Osteocyte (in vitro differentiated cells): ENCODE results near the gene PCGF6. TPM values are rescaled to one million over a fixed set of nuclear protein-coding genes. Genes with fewer than 3 reads are reported as not detected.

Source experiments
- DNase-seq: peaks from one replicate; pipeline ENCODE4 v3.0.0; 2021; ENCODE audit warnings: mixed read lengths; ENCODE audit not compliant: unreplicated experiment; ENCODE audit errors: extremely low spot score
- H3K27ac Mint-ChIP-seq: one replicate; pipeline ENCODE4 v1.8.0; 2021; ENCODE audit warnings: mild to moderate bottlenecking, mixed read lengths; ENCODE audit not compliant: unreplicated experiment
- H3K27me3 Mint-ChIP-seq: one replicate; pipeline ENCODE4 v1.8.0; 2021; ENCODE audit warnings: mixed read lengths; ENCODE audit not compliant: unreplicated experiment
- H3K36me3 Mint-ChIP-seq: one replicate; pipeline ENCODE4 v1.8.0; 2021; ENCODE audit warnings: mixed read lengths; ENCODE audit not compliant: unreplicated experiment
- H3K4me1 Mint-ChIP-seq: one replicate; pipeline ENCODE4 v1.8.0; 2021; ENCODE audit warnings: mixed read lengths; ENCODE audit not compliant: unreplicated experiment
- H3K4me3 Mint-ChIP-seq: one replicate; pipeline ENCODE4 v1.8.0; 2021; ENCODE audit warnings: mild to moderate bottlenecking, moderate library complexity, mixed read lengths; ENCODE audit not compliant: unreplicated experiment
- H3K9me3 Mint-ChIP-seq: one replicate; pipeline ENCODE4 v1.8.0; 2021; ENCODE audit warnings: mixed read lengths; ENCODE audit not compliant: unreplicated experiment
- microRNA-seq: library from miRNA; unstranded; fragments of <30 nt; microRNA quantifications from one replicate; pipeline ENCODE4 v1.1.0, GENCODE V29; 2020; ENCODE audit not compliant: unreplicated experiment
- total RNA-seq: library from RNA; stranded (reverse); gene quantifications from 2 replicates; pipeline ENCODE4 v1.2.1, GENCODE V29; 2021
- TF ChIP-seq, protein P1 (sequence below): fragments of 200-600 bp; sonication (generic); IDR thresholded peaks from 2 replicates; pipeline ENCODE4 v1.5.0; 2021; ENCODE audit warnings: antibody characterized with exemption, mild to moderate bottlenecking, moderate library complexity

Gene PCGF6
- total RNA-seq, 1 donor from 2014 or later = 12.3 TPM

DNA sequence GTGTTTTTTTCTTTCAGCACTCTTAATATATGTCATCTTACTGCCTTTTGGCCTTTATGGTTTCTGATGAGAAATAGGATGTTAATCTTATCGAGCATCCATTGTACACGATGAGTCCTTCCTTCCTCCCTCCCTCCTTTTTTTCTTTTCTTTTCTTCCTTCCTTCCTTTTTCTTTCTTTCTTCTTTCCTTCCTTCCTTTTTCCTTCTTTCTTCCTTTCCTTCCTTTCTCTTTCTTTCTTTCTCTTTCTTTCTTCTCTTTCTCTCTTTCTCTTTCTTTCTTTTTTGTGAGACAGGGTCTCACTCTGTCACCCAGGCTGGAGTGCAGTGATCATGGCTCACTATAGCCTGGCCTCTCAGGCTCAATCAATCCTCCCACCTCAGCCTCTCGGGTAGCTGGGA is 96.8 kb downstream of the PCGF6 start:
- Mint-ChIP-seq H3K27me3 (no peaks in the 10 kb centered on the region), H3K4me3 (no peak overlapping the region), H3K36me3 (no peaks in the 10 kb centered on the region), H3K9me3 (peaks cover 5% of the 10 kb centered on the region), H3K27ac (no peak overlapping the region), H3K4me1 (no peaks in the 10 kb centered on the region)
- TF ChIP-seq, protein P1, sequence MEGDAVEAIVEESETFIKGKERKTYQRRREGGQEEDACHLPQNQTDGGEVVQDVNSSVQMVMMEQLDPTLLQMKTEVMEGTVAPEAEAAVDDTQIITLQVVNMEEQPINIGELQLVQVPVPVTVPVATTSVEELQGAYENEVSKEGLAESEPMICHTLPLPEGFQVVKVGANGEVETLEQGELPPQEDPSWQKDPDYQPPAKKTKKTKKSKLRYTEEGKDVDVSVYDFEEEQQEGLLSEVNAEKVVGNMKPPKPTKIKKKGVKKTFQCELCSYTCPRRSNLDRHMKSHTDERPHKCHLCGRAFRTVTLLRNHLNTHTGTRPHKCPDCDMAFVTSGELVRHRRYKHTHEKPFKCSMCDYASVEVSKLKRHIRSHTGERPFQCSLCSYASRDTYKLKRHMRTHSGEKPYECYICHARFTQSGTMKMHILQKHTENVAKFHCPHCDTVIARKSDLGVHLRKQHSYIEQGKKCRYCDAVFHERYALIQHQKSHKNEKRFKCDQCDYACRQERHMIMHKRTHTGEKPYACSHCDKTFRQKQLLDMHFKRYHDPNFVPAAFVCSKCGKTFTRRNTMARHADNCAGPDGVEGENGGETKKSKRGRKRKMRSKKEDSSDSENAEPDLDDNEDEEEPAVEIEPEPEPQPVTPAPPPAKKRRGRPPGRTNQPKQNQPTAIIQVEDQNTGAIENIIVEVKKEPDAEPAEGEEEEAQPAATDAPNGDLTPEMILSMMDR = no peak
- no peak for DNase-seq

Small RNA genes within 50 kb of the gene (microRNA-seq; reads per million reads assigned to microRNA genes)
- 1,518 reads per million, percentile 82 among the genes with 10 or more reads in this experiment for gene MIR1307

Other genes with a start within 250 kb of the PCGF6 start
- gene NT5C2, start 157.9 kb downstream of the PCGF6 start, total RNA-seq = 64.0 and 68.2 TPM in 2 replicates
- gene RPEL1, start 105.3 kb downstream of the PCGF6 start, total RNA-seq = not detected in 2 replicates
- gene INA, start 74.0 kb downstream of the PCGF6 start, total RNA-seq = 2.4 and 2.5 TPM in 2 replicates
- gene TAF5, start 16.8 kb upstream of the PCGF6 start, total RNA-seq = 4.2 and 4.5 TPM in 2 replicates
- 293 and 307 TPM in 2 replicates for gene ATP5MK, start 45.3 kb upstream of the PCGF6 start, total RNA-seq
- 32.6 and 35.3 TPM in 2 replicates for gene PDCD11, start 45.5 kb upstream of the PCGF6 start, total RNA-seq
- 1.9 and 2.1 TPM in 2 replicates for gene CALHM2, start 101.2 kb upstream of the PCGF6 start, total RNA-seq
- gene CALHM1, start 107.8 kb upstream of the PCGF6 start, total RNA-seq = not detected in 2 replicates
- gene CALHM3, start 128.1 kb upstream of the PCGF6 start, total RNA-seq = not detected in 2 replicates
- gene NEURL1, start 142.6 kb upstream of the PCGF6 start, total RNA-seq = 1.0 and 2.5 TPM in 2 replicates